GDM1 (cell line): ENCODE measurements around the gene BGLAP.
A peak's percentile ranks its signal among the peaks of the same experiment; 100 is the strongest.

Experiments used
- DNase-seq: peaks from one replicate; lab custom pipeline; 2025; lab: John Stamatoyannopoulos, UW

Gene BGLAP

DNA sequence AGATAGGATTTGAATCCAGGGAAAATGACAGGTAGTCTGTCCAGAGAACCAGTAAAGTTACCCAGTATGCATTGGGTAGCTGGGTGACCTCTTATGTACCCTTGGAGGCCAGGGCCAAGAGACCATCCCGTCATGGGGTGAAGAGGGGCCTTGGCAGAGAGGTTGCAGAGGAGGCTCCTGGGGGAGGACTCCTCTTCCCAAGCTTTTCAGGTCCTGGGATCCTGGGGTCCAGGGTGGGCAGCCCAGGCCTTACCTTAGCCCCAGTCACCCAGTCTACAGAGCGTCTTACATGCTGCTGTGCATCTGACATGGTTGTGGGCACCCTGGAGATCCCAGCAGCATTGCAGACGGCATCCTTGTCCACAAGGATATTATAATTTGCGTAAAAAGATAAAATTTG is 15.2 kb upstream of the BGLAP start:
- no peak for DNase-seq

DNA sequence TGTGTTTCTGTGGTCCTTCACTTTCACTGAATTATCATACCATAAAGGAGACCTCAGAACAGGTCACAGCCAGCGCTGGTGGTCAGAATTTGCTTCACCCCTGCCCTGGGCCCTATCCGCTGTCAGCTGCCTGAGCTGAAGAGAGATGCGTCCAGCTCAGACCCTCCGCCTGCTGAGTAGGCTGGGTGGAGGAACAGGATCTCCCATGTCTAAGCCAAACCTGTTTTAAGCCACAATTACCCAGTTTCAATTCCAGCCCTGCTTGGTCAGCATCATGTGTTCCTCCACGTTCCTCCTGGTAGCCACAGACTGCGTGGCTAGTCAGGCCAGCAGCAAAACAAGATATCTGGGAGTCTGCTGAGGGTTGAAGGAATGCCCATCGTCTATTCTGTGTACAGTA is 13.5 kb upstream of the BGLAP start:
- no peak for DNase-seq

DNA sequence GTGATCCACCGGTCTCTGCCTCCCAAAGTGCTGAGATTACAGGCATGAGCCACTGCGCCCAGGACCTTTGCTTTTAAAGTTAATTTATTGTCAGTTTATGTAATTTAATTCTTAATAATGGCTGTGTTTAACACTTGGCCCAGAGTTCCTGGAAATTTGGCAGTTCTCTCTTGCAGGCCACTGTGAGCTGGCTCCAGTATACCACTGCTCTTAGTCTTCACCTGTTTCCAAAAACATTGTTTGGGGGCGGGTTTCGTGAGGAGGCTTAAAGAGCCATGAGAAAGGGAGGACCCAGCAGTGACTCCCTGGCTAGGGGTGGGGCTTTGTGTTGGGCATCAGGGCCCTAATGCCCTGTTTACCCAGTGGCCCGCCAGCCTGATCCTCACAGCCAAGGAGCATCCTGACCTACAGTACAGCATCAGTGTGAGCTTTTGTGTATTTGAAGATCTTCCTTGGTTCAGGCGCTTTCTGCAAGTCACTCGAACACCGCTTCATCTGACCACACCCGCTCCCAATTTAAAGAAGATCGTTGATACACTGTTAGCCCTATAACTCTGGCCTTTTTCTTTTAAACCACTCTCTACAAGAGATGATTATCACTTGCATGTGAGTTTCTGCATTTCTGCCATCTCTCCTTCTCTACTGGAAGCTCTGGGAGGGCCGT is 12.0 kb upstream of the BGLAP start:
- no peak for DNase-seq

DNA sequence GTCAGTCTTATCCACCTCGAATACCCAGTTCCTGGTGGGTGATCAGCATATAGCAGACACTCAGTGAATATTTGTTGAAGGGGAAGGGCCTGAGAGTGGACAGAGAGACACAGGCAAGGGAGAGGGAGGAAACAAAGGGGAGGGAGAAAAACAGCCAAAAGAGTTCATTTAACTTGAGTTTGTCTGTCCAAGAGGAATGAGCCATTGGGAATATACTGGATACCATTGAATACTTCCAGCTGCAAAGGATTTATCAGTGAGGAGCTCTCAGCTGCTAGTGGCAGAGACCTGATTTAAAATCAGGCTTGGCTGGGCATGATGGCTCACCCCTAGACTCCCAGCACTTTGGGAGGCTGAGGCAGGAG is 11.5 kb upstream of the BGLAP start:
- no peak for DNase-seq

GRCh38 chr1:156232201-156232894 is 9.6 kb upstream of the BGLAP start:
- DNase-seq, result no peak

DNA sequence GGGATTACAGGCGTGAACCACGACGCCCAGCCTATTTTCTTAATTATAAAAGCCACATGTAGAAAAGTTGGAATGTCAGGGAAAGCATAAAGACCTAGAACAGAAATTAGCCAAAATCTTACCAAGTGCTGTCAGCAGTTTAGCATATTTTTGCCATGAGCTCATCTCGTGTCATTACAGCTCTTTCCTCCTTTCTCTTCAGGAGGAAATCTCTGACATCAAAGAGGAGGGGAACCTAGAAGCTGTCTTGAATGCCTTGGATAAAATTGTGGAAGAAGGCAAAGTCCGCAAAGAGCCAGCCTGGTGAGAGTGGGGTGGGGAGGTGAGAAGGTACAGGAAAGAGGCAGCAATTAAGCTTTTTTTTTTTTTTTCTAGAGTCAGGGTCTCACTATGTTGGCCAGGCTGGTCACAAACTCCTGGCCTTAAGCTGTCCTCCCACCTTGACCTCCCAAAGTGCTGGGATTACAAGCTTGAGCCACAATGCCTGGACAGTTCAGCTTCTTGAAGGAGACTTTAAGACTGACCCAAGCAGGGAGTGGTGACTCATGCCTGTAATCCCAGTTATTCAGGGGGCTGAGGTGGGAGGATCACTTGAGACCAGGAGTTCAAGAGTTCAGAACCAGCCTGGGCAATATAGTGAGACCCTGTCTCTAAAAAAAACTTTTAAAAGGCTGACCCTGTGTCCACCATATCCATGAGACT is 8.4 kb upstream of the BGLAP start:
- no peak for DNase-seq

- DNase-seq, result no peak
Measured at GRCh38 chr1:156236164-156236563, 5.8 kb upstream of the BGLAP start.

- no peak for DNase-seq
Measured at GRCh38 chr1:156238248-156238647, 3.7 kb upstream of the BGLAP start.

DNA sequence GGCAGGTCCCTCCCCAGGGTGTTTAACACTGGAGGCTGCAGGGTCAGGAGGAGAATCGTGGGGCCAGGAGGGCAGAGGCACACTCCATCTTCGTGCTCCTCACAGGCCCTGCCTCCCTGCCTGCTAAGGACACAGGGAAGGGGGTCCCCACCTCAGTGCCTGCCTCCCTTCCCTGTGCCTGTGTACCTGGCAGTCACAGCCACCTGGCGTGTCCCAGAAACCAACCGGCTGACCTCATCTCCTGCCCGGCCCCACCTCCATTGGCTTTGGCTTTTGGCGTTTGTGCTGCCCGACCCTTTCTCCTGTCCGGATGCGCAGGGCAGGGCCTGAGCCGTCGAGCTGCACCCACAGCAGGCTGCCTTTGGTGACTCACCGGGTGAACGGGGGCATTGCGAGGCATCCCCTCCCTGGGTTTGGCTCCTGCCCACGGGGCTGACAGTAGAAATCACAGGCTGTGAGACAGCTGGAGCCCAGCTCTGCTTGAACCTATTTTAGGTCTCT is 623 bp upstream of the BGLAP start:
- DNase-seq, result no peak

DNA sequence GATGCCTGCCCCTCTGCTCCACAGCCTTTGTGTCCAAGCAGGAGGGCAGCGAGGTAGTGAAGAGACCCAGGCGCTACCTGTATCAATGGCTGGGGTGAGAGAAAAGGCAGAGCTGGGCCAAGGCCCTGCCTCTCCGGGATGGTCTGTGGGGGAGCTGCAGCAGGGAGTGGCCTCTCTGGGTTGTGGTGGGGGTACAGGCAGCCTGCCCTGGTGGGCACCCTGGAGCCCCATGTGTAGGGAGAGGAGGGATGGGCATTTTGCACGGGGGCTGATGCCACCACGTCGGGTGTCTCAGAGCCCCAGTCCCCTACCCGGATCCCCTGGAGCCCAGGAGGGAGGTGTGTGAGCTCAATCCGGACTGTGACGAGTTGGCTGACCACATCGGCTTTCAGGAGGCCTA is 754 bp downstream of the BGLAP start:
- no peak for DNase-seq

DNA sequence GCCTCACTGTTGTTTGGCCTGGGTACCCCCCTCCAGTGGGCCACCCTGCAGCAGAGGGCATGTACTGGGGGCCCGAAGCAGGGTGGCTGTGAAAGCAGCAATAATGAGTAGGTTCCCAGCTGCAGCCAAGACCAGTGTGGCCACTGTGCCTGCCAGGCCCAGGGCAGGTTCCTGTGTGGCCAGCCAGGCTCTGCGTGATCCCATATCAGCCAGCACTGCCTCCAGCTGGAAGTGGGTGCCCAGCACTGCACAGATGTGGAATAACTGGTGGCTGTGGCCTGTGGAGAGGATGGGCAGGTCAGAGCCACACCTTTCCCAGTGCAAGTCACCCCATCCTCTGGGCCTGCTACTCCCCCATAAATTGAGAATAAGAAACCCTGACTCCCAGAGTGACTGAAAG is 2.1 kb downstream of the BGLAP start:
- DNase-seq, result no peak

DNA sequence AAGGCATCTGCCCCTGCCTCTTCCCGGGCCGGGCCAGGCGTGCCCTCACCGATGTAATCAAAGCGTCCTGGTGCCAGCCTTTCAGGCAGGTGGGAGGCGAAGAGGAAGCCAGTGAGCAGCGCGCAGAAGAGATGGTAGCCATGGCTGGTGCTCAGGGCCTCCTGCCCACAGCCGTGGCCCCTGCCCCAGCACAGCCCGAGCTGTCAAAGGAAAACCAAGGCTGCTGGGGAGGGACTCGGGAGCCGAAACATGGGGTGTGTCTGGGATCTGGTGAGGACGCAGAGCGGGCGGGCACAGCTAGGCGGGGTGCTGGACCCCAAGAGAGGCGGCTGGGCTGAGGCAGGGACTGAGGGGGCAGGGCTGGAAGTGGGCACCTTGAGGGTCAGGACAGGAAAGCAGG is 2.7 kb downstream of the BGLAP start:
- DNase-seq, result no peak

GRCh38 chr1:156245451-156246232 is 3.7 kb downstream of the BGLAP start:
- no peak for DNase-seq

GRCh38 chr1:156246241-156246780 is 4.3 kb downstream of the BGLAP start:
- no peak for DNase-seq

DNA sequence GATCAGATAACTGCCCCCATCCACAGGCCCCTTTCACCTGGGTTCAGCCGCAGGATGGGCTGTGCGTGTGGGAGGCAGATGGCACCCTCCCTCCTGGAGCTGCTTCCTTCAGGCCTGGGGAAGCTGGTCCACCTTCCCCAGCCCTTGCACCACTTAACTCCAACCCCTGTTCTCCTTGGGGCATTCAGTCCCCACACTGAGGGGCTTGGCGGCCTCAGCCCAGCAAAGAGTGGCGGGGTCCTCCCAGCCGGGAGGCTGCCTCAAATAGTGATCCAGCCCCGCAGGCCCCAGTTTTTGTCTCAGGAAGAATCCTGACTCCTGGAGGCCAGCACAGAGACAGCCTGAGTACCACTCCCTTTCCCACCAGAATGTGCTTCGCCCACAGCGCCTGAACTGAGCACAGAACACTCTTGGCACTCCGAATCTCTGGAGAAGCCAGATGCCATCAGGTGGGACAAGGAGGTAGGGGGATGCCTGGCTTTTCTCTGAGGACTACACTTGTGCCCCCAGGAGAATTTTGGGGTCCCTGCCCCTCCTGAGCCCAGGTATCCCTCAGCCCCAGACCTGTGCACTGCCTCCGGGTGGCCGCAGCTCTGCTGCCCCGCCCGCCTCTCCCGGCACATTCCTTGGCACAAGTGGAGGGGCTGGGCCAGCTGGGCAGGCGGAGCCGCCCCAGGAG is 4.9 kb downstream of the BGLAP start:
- DNase-seq, result no peak

GRCh38 chr1:156247460-156248322 is 5.7 kb downstream of the BGLAP start, which contains the start of gene PAQR6:
Gene PAQR6, minus strand, starts transcription at chr1:156248056. Its CDS starts 1,325 bp downstream, at chr1:156246731.
- DNase-seq, result no peak

DNA sequence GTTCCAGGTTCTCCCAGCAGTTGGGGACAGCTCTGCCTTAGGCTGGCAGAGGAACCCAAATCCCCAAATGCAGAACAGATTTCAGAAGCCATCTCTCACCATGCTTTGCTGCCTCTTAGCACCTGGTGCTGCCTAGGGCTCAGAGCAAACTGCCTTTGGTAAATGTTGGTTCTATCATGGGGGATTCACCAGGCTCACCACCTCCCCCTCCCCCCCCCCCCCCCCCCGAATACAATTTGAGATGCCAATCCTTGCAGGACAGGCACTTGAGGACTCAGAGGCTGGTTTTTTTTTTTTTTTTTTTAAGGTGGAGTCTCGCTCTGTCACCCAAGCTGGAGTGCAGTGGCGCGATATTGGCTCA is 6.3 kb downstream of the BGLAP start:
- DNase-seq, result no peak

- no peak for DNase-seq
Measured at GRCh38 chr1:156249593-156249992, 7.6 kb downstream of the BGLAP start.

GRCh38 chr1:156251527-156251926 is 9.5 kb downstream of the BGLAP start:
- DNase-seq, result peak; percentile 83

- DNase-seq, result no peak
Measured at GRCh38 chr1:156253634-156254033, 11.7 kb downstream of the BGLAP start.

- peak; percentile 57 for DNase-seq
Measured at GRCh38 chr1:156257711-156258110, 15.7 kb downstream of the BGLAP start.
